Measurements from ENCODE around the gene TRPM3. TPM values are rescaled to one million over a fixed set of nuclear protein-coding genes. Genes with fewer than 3 reads are reported as not detected.
"Not testable (repeated sequence)": the region's sequence is repeated elsewhere in the genome, so short reads cannot be mapped to it uniquely, and the experiment has no call there.

The TRPM3 gene
- total RNA-seq, 2 donors from 2014 or later: not detected

GRCh38 chr9:70765946-70766345, 355.5 kb downstream of the TRPM3 start:
- no peak for ATAC-seq (replicated peaks)
- Mint-ChIP-seq H3K4me1 (no peaks in the 10 kb centered on the region), H3K36me3 (ENCODE audit: low read depth) (no peaks in the 10 kb centered on the region), H3K27ac (no peak overlapping the region), H3K9me3 (no peaks in the 10 kb centered on the region), H3K27me3 (peaks cover 10% of the 10 kb centered on the region), H3K4me3 (no peak overlapping the region)

GRCh38 chr9:70761139-70761670, 360.2 kb downstream of the TRPM3 start:
- Mint-ChIP-seq H3K4me3 (no peak overlapping the region), H3K27ac (no peak overlapping the region), H3K4me1 (no peaks in the 10 kb centered on the region), H3K36me3 (ENCODE audit: low read depth) (no peaks in the 10 kb centered on the region), H3K27me3 (peaks cover 3% of the 10 kb centered on the region), H3K9me3 (no peaks in the 10 kb centered on the region)
- no peak for ATAC-seq (replicated peaks)

GRCh38 chr9:70760228-70760627, 361.2 kb downstream of the TRPM3 start:
- H3K27me3 Mint-ChIP-seq: peaks cover 6% of the 10 kb centered on the region
- ATAC-seq (replicated peaks): no peak
- no peaks in the 10 kb centered on the region for H3K4me1 Mint-ChIP-seq
- H3K4me3 Mint-ChIP-seq: no peak overlapping the region
- no peak overlapping the region for H3K27ac Mint-ChIP-seq
- no peaks in the 10 kb centered on the region for H3K36me3 Mint-ChIP-seq (ENCODE audit: low read depth)
- H3K9me3 Mint-ChIP-seq: no peaks in the 10 kb centered on the region

- Mint-ChIP-seq H3K4me3 (no peak overlapping the region), H3K36me3 (ENCODE audit: low read depth) (no peaks in the 10 kb centered on the region), H3K4me1 (no peaks in the 10 kb centered on the region), H3K9me3 (no peaks in the 10 kb centered on the region), H3K27ac (no peak overlapping the region), H3K27me3 (peaks cover 11% of the 10 kb centered on the region)
- ATAC-seq (replicated peaks): no peak
These were observed 368.1 kb downstream of the TRPM3 start for GRCh38 chr9:70753311-70753710.

- H3K9me3 Mint-ChIP-seq: no peaks in the 10 kb centered on the region
- H3K4me1 Mint-ChIP-seq: no peaks in the 10 kb centered on the region
- peaks cover 8% of the 10 kb centered on the region for H3K27me3 Mint-ChIP-seq
- no peak overlapping the region for H3K4me3 Mint-ChIP-seq
- no peaks in the 10 kb centered on the region for H3K36me3 Mint-ChIP-seq (ENCODE audit: low read depth)
- H3K27ac Mint-ChIP-seq: no peak overlapping the region
- no peak for ATAC-seq (replicated peaks)
These were observed 372.4 kb downstream of the TRPM3 start for GRCh38 chr9:70749066-70749465.

GRCh38 chr9:70747261-70747718, 374.1 kb downstream of the TRPM3 start:
- no peak overlapping the region for H3K27ac Mint-ChIP-seq

GRCh38 chr9:70746760-70747159, 374.7 kb downstream of the TRPM3 start:
- Mint-ChIP-seq H3K27me3 (peaks cover 4% of the 10 kb centered on the region), H3K9me3 (no peaks in the 10 kb centered on the region), H3K4me3 (no peak overlapping the region), H3K27ac (no peak overlapping the region), H3K36me3 (ENCODE audit: low read depth) (no peaks in the 10 kb centered on the region), H3K4me1 (no peaks in the 10 kb centered on the region)
- no peak for ATAC-seq (replicated peaks)

More at GRCh38 chr9:70747261-70747718, 374.1 kb downstream of the TRPM3 start:
- Mint-ChIP-seq H3K4me1 (no peaks in the 10 kb centered on the region), H3K4me3 (no peak overlapping the region), H3K36me3 (ENCODE audit: low read depth) (no peaks in the 10 kb centered on the region), H3K9me3 (no peaks in the 10 kb centered on the region), H3K27me3 (peaks cover 4% of the 10 kb centered on the region)
- ATAC-seq (replicated peaks): no peak

GRCh38 chr9:70746316-70746715, 375.1 kb downstream of the TRPM3 start:
- peaks cover under 1% of the 10 kb centered on the region for H3K27me3 Mint-ChIP-seq
- no peak for ATAC-seq (replicated peaks)
- H3K27ac Mint-ChIP-seq: no peak overlapping the region
- H3K4me3 Mint-ChIP-seq: no peak overlapping the region
- H3K36me3 Mint-ChIP-seq (ENCODE audit: low read depth): no peaks in the 10 kb centered on the region
- H3K4me1 Mint-ChIP-seq: no peaks in the 10 kb centered on the region
- no peaks in the 10 kb centered on the region for H3K9me3 Mint-ChIP-seq

GRCh38 chr9:70724794-70725193, 396.6 kb downstream of the TRPM3 start:
- not testable (repeated sequence) for ATAC-seq (replicated peaks); H3K27ac Mint-ChIP-seq; H3K9me3 Mint-ChIP-seq; H3K4me1 Mint-ChIP-seq; H3K27me3 Mint-ChIP-seq; H3K36me3 Mint-ChIP-seq (ENCODE audit: low read depth); H3K4me3 Mint-ChIP-seq

- not testable (repeated sequence) for ATAC-seq (replicated peaks); H3K4me3 Mint-ChIP-seq; H3K36me3 Mint-ChIP-seq (ENCODE audit: low read depth); H3K9me3 Mint-ChIP-seq; H3K27ac Mint-ChIP-seq; H3K4me1 Mint-ChIP-seq; H3K27me3 Mint-ChIP-seq
These were observed 397.4 kb downstream of the TRPM3 start for GRCh38 chr9:70724025-70724424.

GRCh38 chr9:70706797-70707196, 414.6 kb downstream of the TRPM3 start:
- H3K4me1 Mint-ChIP-seq; H3K36me3 Mint-ChIP-seq (ENCODE audit: low read depth); H3K4me3 Mint-ChIP-seq; H3K9me3 Mint-ChIP-seq; H3K27me3 Mint-ChIP-seq; H3K27ac Mint-ChIP-seq; ATAC-seq (replicated peaks): not testable (repeated sequence)

GRCh38 chr9:70701163-70701562, 420.3 kb downstream of the TRPM3 start:
- Mint-ChIP-seq H3K27me3 (no peaks in the 10 kb centered on the region), H3K9me3 (no peaks in the 10 kb centered on the region), H3K4me3 (no peak overlapping the region), H3K27ac (no peak overlapping the region), H3K4me1 (no peaks in the 10 kb centered on the region), H3K36me3 (ENCODE audit: low read depth) (no peaks in the 10 kb centered on the region)
- ATAC-seq (replicated peaks): no peak

GRCh38 chr9:70696694-70697335, 424.6 kb downstream of the TRPM3 start:
- no peaks in the 10 kb centered on the region for H3K4me1 Mint-ChIP-seq
- no peaks in the 10 kb centered on the region for H3K36me3 Mint-ChIP-seq (ENCODE audit: low read depth)
- H3K27ac Mint-ChIP-seq: no peak overlapping the region
- H3K4me3 Mint-ChIP-seq: no peak overlapping the region
- no peaks in the 10 kb centered on the region for H3K9me3 Mint-ChIP-seq
- no peak for ATAC-seq (replicated peaks)
- H3K27me3 Mint-ChIP-seq: peaks cover 11% of the 10 kb centered on the region

- H3K36me3 Mint-ChIP-seq (ENCODE audit: low read depth): no peaks in the 10 kb centered on the region
These were observed 426.7 kb downstream of the TRPM3 start for GRCh38 chr9:70694758-70695157.

GRCh38 chr9:70693186-70693585, 428.2 kb downstream of the TRPM3 start:
- Mint-ChIP-seq H3K4me1 (no peaks in the 10 kb centered on the region), H3K27ac (no peak overlapping the region), H3K36me3 (ENCODE audit: low read depth) (no peaks in the 10 kb centered on the region), H3K9me3 (no peaks in the 10 kb centered on the region), H3K27me3 (peaks cover 18% of the 10 kb centered on the region), H3K4me3 (no peak overlapping the region)
- ATAC-seq (replicated peaks): no peak

More at GRCh38 chr9:70694758-70695157, 426.7 kb downstream of the TRPM3 start:
- ATAC-seq (replicated peaks): no peak
- Mint-ChIP-seq H3K4me3 (no peak overlapping the region), H3K9me3 (no peaks in the 10 kb centered on the region), H3K27me3 (peaks cover 12% of the 10 kb centered on the region), H3K27ac (no peak overlapping the region), H3K4me1 (no peaks in the 10 kb centered on the region)

Data from activated T-helper 17 cell treated with anti-CD3 and anti-CD28 coated beads, Interleukin-2, amount 50 U/mL, for 72 hours (primary cell).